Sigmoid colon (tissue), 7 donors: Measurements from ENCODE around the gene PDGFRA. TPM values are rescaled to one million over a fixed set of nuclear protein-coding genes. Genes with fewer than 3 reads are reported as not detected.
A peak's percentile ranks its signal among the peaks of the same experiment; 100 is the strongest.

Experiments
- DNase-seq: peaks from one replicate; pipeline ENCODE4 v3.0.0-alpha.2; 2019
- H3K27ac ChIP-seq, 4 donors: fragments of 200-600 bp; sonication (generic); one replicate each; pipeline ENCODE4 v1.5.1; 2016 to 2019; ENCODE audit warnings: mild to moderate bottlenecking in 1 of 4
- H3K27me3 ChIP-seq, 3 donors: fragments of 200-600 bp; sonication (generic); one replicate each; pipeline ENCODE4 v1.5.1; 2019; ENCODE audit warnings: mild to moderate bottlenecking in 1 of 3
- H3K36me3 ChIP-seq, 4 donors: fragments of 200-600 bp; sonication (generic); one replicate each; pipeline ENCODE4 v1.5.1; 2016 to 2019
- H3K4me1 ChIP-seq, 4 donors: fragments of 200-600 bp; sonication (generic); one replicate each; pipeline ENCODE4 v1.5.1; 2017 to 2019
- H3K4me3 ChIP-seq, 4 donors: fragments of 200-600 bp; sonication (generic); one replicate each; pipeline ENCODE4 v1.5.1; 2017 to 2019; ENCODE audit warnings: mild to moderate bottlenecking in 2 of 4, moderate library complexity in 1 of 4
- H3K9me3 ChIP-seq, 4 donors: fragments of 200-600 bp in 3 of 4; sonication (generic) in 3 of 4; one replicate each; pipeline versions ENCODE4 v1.5.1 to v1.6.1; 2013 to 2019
- EP300 ChIP-seq, 4 donors: sonication (generic); formaldehyde crosslinking; IDR thresholded peaks; one replicate each; pipeline ENCODE4 v1.6.1; 2017; ENCODE audit warnings: antibody characterized with exemption in 4 of 4
- POLR2A ChIP-seq, 2 donors: fragments of 450-650 bp; IDR thresholded peaks; one replicate each; pipeline ENCODE4 v1.6.1; 2016; ENCODE audit warnings: antibody characterized with exemption in 2 of 2, mild to moderate bottlenecking in 2 of 2, moderate library complexity in 2 of 2
- POLR2AphosphoS5 ChIP-seq, 4 donors: sonication (generic); formaldehyde crosslinking; IDR thresholded peaks; one replicate each; pipeline ENCODE4 v1.6.1; 2017; ENCODE audit warnings: antibody characterized with exemption in 4 of 4
- WGBS, 2 donors: extraction: QIAGEN DNeasy Blood & Tissue Kit; methylation state at CpG; one replicate each; pipeline ENCODE4 v1.1.7; 2013; 5-methylcytosine and 5-hydroxymethylcytosine counted together
- intact Hi-C: fragments of 100-400 bp; cut with DNase I; formaldehyde crosslinking; loops from one replicate; pipeline ENCODE4 v1.15.1; 2023
- polyA plus RNA-seq, 3 donors: library from polyadenylated mRNA; stranded (reverse); fragments of 200-250 nt; gene quantifications; one replicate each; pipeline ENCODE4 v1.2.3, GENCODE V29; 2013
- total RNA-seq, 4 donors: library from RNA; depleted of rRNA; stranded (reverse); fragments of >200 nt; gene quantifications; one replicate each; pipeline ENCODE4 v1.1.0, GENCODE V29; 2016
- TF ChIP-seq, protein P1 (sequence below), 4 experiments: fragments of 450-650 bp in 3 of 4; fragments of 200-600 bp in 1 of 4; IDR thresholded peaks; one replicate each; pipeline ENCODE4 v1.5.1; 2016 to 2019; ENCODE audit warnings: antibody characterized with exemption in 4 of 4, mild to moderate bottlenecking in 3 of 4, moderate library complexity in 2 of 4
- donor health status: healthy with polysubstance abuse.
- donor health status: Bipolar disorder and iron deficiency.
- donor health status: healthy.

PDGFRA gene
- total and polyA plus RNA-seq, 7 donors: 3.2 to 222 (median 170) TPM

GRCh38 chr4:54274795-54275665 lies 45.9 kb downstream of the PDGFRA start:
- Histone ChIP-seq H3K36me3 (no peaks in the 10 kb centered on the region), H3K4me1 (no peaks in the 10 kb centered on the region), H3K4me3 (no peak overlapping the region), H3K9me3 (no peaks in the 10 kb centered on the region), H3K27me3 (peaks cover 0 to 14% (median 0%) of the 10 kb centered on the region in 3 donors), H3K27ac (no peak overlapping the region)
- 86 to 92% methylated on average over 3 of the region's 3 CpGs for WGBS, 2 donors
- TF ChIP-seq POLR2A (IDR thresholded peaks at IDR 0.05) (no peak), EP300 (IDR thresholded peaks at IDR 0.05) (no peak), POLR2AphosphoS5 (IDR thresholded peaks at IDR 0.05) (no peak)
- TF ChIP-seq, protein P1, sequence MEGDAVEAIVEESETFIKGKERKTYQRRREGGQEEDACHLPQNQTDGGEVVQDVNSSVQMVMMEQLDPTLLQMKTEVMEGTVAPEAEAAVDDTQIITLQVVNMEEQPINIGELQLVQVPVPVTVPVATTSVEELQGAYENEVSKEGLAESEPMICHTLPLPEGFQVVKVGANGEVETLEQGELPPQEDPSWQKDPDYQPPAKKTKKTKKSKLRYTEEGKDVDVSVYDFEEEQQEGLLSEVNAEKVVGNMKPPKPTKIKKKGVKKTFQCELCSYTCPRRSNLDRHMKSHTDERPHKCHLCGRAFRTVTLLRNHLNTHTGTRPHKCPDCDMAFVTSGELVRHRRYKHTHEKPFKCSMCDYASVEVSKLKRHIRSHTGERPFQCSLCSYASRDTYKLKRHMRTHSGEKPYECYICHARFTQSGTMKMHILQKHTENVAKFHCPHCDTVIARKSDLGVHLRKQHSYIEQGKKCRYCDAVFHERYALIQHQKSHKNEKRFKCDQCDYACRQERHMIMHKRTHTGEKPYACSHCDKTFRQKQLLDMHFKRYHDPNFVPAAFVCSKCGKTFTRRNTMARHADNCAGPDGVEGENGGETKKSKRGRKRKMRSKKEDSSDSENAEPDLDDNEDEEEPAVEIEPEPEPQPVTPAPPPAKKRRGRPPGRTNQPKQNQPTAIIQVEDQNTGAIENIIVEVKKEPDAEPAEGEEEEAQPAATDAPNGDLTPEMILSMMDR (IDR thresholded peaks at IDR 0.05): no peak
- no peak for DNase-seq
- intact Hi-C loops: no loop called here

DNA sequence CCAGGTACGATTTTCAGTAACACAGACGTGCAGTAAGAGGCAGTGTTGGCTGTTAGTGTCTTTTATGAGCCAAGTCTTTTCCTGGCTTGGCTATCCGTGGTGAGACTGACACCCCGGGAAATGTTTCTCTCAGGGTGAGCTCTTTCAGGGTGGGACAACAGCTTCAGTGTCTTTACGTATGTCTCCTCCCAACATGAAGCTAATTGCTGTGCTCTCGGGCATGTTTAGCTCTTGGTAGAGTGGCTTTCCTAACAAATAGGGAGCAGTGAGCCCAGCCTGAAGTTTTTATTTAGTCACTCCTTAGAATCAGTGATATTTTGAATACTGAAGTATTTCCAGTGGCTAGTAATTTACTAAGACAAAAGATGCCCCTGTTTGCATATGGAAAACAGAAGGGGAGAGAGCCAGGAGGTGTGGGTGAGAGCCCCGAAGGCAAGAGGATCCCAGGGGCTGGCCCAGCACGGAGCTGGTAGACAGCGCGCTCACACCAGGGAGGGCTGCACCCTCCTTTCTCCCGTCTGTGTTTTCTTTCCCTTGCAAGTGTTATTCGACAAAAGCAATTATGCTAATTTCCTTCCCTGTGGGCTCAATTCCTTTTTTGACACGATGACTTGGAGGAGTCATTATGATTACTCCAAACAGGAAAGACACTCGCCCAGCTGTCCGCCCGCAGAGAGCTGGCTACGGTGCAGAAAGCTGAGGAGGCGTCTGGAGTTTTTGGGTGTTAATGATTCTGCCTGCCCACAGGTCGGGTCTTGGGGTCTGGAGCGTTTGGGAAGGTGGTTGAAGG lies 47.7 kb downstream of the PDGFRA start:
- DNase-seq: no peak
- Histone ChIP-seq H3K9me3 (no peaks in the 10 kb centered on the region), H3K4me3 (no peak overlapping the region), H3K27ac (peak overlapping the region in 2 of 4 donors; percentile 0 to 26), H3K27me3 (peaks cover 0 to 14% (median 0%) of the 10 kb centered on the region in 3 donors), H3K4me1 (peaks cover 0 to 11% (median 10%) of the 10 kb centered on the region in 4 donors), H3K36me3 (no peaks in the 10 kb centered on the region)
- 32 to 51% methylated on average over 20 of the region's 20 CpGs for WGBS, 2 donors
- intact Hi-C loops: no loop called here
- TF ChIP-seq EP300 (IDR thresholded peaks at IDR 0.05): no peak
- TF ChIP-seq, protein P1 (IDR thresholded peaks at IDR 0.05): no peak
- TF ChIP-seq POLR2A (IDR thresholded peaks at IDR 0.05): no peak
- no peak for TF ChIP-seq POLR2AphosphoS5 (IDR thresholded peaks at IDR 0.05)

DNA sequence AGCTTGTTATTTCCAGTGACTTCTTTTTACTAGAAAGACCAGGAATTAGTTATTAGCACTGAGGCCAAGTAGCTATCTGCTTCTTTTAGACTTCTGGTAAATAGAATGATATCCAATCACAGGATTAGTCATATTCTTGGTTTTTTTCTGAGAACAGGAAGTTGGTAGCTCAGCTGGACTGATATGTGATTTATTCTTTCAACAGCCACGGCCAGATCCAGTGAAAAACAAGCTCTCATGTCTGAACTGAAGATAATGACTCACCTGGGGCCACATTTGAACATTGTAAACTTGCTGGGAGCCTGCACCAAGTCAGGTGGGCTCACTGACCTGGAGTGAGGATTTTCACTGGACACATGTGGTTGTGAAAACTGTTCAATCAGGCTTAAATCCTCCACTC lies 48.6 kb downstream of the PDGFRA start:
- Histone ChIP-seq H3K4me1 (peaks cover 0 to 15% (median 12%) of the 10 kb centered on the region in 4 donors), H3K9me3 (no peaks in the 10 kb centered on the region), H3K27ac (no peak overlapping the region), H3K36me3 (no peaks in the 10 kb centered on the region), H3K27me3 (peaks cover 0 to 14% (median 0%) of the 10 kb centered on the region in 3 donors), H3K4me3 (no peak overlapping the region)
- WGBS, 2 donors: 9 to 15% methylated on average over 1 of the region's 1 CpG
- DNase-seq: no peak
- TF ChIP-seq POLR2A (IDR thresholded peaks at IDR 0.05): no peak
- peak in 1 of 4 donors; percentile 13 for TF ChIP-seq POLR2AphosphoS5 (IDR thresholded peaks at IDR 0.05)
- intact Hi-C loops: no loop called here

DNA sequence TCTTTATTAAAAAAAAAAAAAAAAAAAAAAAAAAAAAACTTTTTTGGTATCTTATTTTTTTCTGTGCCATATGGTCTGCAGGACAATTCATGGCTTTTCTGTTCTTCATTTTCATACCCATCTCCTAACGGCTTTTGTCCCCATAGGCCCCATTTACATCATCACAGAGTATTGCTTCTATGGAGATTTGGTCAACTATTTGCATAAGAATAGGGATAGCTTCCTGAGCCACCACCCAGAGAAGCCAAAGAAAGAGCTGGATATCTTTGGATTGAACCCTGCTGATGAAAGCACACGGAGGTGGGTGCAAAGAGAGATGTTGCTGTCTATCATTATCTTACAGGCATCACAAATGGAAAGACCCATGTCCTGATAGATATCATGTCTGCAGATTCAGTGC lies 49.1 kb downstream of the PDGFRA start:
- Histone ChIP-seq H3K27me3 (peaks cover 0 to 14% (median 0%) of the 10 kb centered on the region in 3 donors), H3K27ac (no peak overlapping the region), H3K4me3 (no peak overlapping the region), H3K4me1 (peaks cover 0 to 15% (median 12%) of the 10 kb centered on the region in 4 donors), H3K36me3 (no peaks in the 10 kb centered on the region), H3K9me3 (no peaks in the 10 kb centered on the region)
- intact Hi-C loops: no loop called here
- 66 to 75% methylated on average over 2 of the region's 2 CpGs for WGBS, 2 donors
- DNase-seq: no peak
- TF ChIP-seq EP300 (IDR thresholded peaks at IDR 0.05) (no peak), POLR2A (IDR thresholded peaks at IDR 0.05) (no peak), POLR2AphosphoS5 (IDR thresholded peaks at IDR 0.05) (no peak)
- TF ChIP-seq, protein P1 (IDR thresholded peaks at IDR 0.05): no peak
